HG02870 (cell line): Measurements from ENCODE around the gene TRAPPC2.
"Not testable (repeated sequence)": the region's sequence is repeated elsewhere in the genome, so short reads cannot be mapped to it uniquely, and the experiment has no call there.

Source experiments
- ATAC-seq: cut with Tn5 transposase; IDR thresholded peaks from one replicate; pipeline ENCODE4 v1.9.1; 2021; ENCODE audit warnings: mild to moderate bottlenecking, moderate library complexity; ENCODE audit not compliant: unreplicated experiment

The TRAPPC2 gene

GRCh38 chrX:13748486-13748885 is 14.1 kb upstream of the TRAPPC2 start:
- ATAC-seq = no peak

- no peak for ATAC-seq
Measured at GRCh38 chrX:13747836-13748235, 13.4 kb upstream of the TRAPPC2 start.

GRCh38 chrX:13742397-13743176 is 8.2 kb upstream of the TRAPPC2 start:
- peak; percentile 85 for ATAC-seq

GRCh38 chrX:13741695-13742094 is 7.3 kb upstream of the TRAPPC2 start:
- ATAC-seq = no peak

GRCh38 chrX:13733506-13733905 is 914 bp downstream of the TRAPPC2 start:
- no peak for ATAC-seq

GRCh38 chrX:13732246-13733067 is 2.0 kb downstream of the TRAPPC2 start:
- no peak for ATAC-seq

GRCh38 chrX:13730523-13730922 is 3.9 kb downstream of the TRAPPC2 start:
- ATAC-seq = not testable (repeated sequence)

GRCh38 chrX:13726583-13726982 is 7.8 kb downstream of the TRAPPC2 start:
- ATAC-seq = not testable (repeated sequence)

- ATAC-seq = not testable (repeated sequence)
Measured at GRCh38 chrX:13724878-13725277, 9.5 kb downstream of the TRAPPC2 start.

- no peak for ATAC-seq
Measured at GRCh38 chrX:13721819-13722519, 12.5 kb downstream of the TRAPPC2 start.

- ATAC-seq = no peak
Measured at GRCh38 chrX:13721371-13721770, 13.0 kb downstream of the TRAPPC2 start.

GRCh38 chrX:13719192-13719856 is 15.1 kb downstream of the TRAPPC2 start:
- no peak for ATAC-seq

GRCh38 chrX:13717700-13718472 is 16.5 kb downstream of the TRAPPC2 start:
- no peak for ATAC-seq

- ATAC-seq = no peak
Measured at GRCh38 chrX:13716905-13717304, 17.5 kb downstream of the TRAPPC2 start.

GRCh38 chrX:13716455-13716854 is 18.0 kb downstream of the TRAPPC2 start:
- no peak for ATAC-seq

- ATAC-seq = no peak
Measured at GRCh38 chrX:13711141-13711540, 23.3 kb downstream of the TRAPPC2 start.

- ATAC-seq = no peak
Measured at GRCh38 chrX:13703589-13703988, 30.8 kb downstream of the TRAPPC2 start.

- no peak for ATAC-seq
Measured at GRCh38 chrX:13703135-13703534, 31.3 kb downstream of the TRAPPC2 start.

- ATAC-seq = no peak
Measured at GRCh38 chrX:13702111-13702789, 32.2 kb downstream of the TRAPPC2 start.

- no peak for ATAC-seq
Measured at GRCh38 chrX:13700380-13700779, 34.0 kb downstream of the TRAPPC2 start.
